ENCODE measurements around the gene TEX53.

Gene TEX53

GRCh38 chr9:114641967-114642366 lies 15.6 kb downstream of the TEX53 start:
- peaks cover 10% of the 10 kb centered on the region; the same call in 1 of the 2 replicates for H3K36me3 ChIP-seq (ENCODE audit: insufficient read depth, low read length)
- no peaks in the 10 kb centered on the region for H3K79me2 ChIP-seq (ENCODE audit: control insufficient read depth, insufficient read depth, low read length, unreplicated experiment)
- H3K27me3 ChIP-seq (ENCODE audit: insufficient read depth, low read length), result no peaks in the 10 kb centered on the region

GRCh38 chr9:114638404-114638803 lies 19.2 kb downstream of the TEX53 start:
- Histone ChIP-seq H3K4me1 (ENCODE audit: control insufficient read depth, insufficient read depth, low read length, unreplicated experiment) (no peaks in the 10 kb centered on the region), H3K79me2 (ENCODE audit: control insufficient read depth, insufficient read depth, low read length, unreplicated experiment) (no peaks in the 10 kb centered on the region), H2AFZ (ENCODE audit: low read length, unreplicated experiment) (no peak overlapping the region), H3K27me3 (ENCODE audit: insufficient read depth, low read length) (no peaks in the 10 kb centered on the region), H3K27ac (ENCODE audit: low read depth, low read length) (no peak overlapping the region), H3K36me3 (ENCODE audit: insufficient read depth, low read length) (no peaks in the 10 kb centered on the region), H3K4me3 (ENCODE audit: low read depth, low read length) (no peak overlapping the region)

More at GRCh38 chr9:114641967-114642366, 15.6 kb downstream of the TEX53 start:
- Histone ChIP-seq H3K4me1 (ENCODE audit: control insufficient read depth, insufficient read depth, low read length, unreplicated experiment) (no peaks in the 10 kb centered on the region), H3K27ac (ENCODE audit: low read depth, low read length) (no peak overlapping the region), H2AFZ (ENCODE audit: low read length, unreplicated experiment) (no peak overlapping the region), H3K4me3 (ENCODE audit: low read depth, low read length) (no peak overlapping the region)

- Histone ChIP-seq H3K4me3 (ENCODE audit: low read depth, low read length) (no peak overlapping the region), H3K36me3 (ENCODE audit: insufficient read depth, low read length) (no peaks in the 10 kb centered on the region), H3K27me3 (ENCODE audit: insufficient read depth, low read length) (no peaks in the 10 kb centered on the region), H2AFZ (ENCODE audit: low read length, unreplicated experiment) (no peak overlapping the region), H3K79me2 (ENCODE audit: control insufficient read depth, insufficient read depth, low read length, unreplicated experiment) (no peaks in the 10 kb centered on the region), H3K27ac (ENCODE audit: low read depth, low read length) (no peak overlapping the region), H3K4me1 (ENCODE audit: control insufficient read depth, insufficient read depth, low read length, unreplicated experiment) (no peaks in the 10 kb centered on the region)
Observed at GRCh38 chr9:114634387-114634786, 23.2 kb downstream of the TEX53 start.

GRCh38 chr9:114633438-114634089 lies 24.0 kb downstream of the TEX53 start:
- no peak overlapping the region for H3K4me3 ChIP-seq (ENCODE audit: low read depth, low read length)
- H3K36me3 ChIP-seq (ENCODE audit: insufficient read depth, low read length), result no peaks in the 10 kb centered on the region
- H3K4me1 ChIP-seq (ENCODE audit: control insufficient read depth, insufficient read depth, low read length, unreplicated experiment), result no peaks in the 10 kb centered on the region
- no peak overlapping the region for H2AFZ ChIP-seq (ENCODE audit: low read length, unreplicated experiment)
- no peaks in the 10 kb centered on the region for H3K79me2 ChIP-seq (ENCODE audit: control insufficient read depth, insufficient read depth, low read length, unreplicated experiment)
- no peak overlapping the region for H3K27ac ChIP-seq (ENCODE audit: low read depth, low read length)
- H3K27me3 ChIP-seq (ENCODE audit: insufficient read depth, low read length), result no peaks in the 10 kb centered on the region

GRCh38 chr9:114631166-114631565 lies 26.4 kb downstream of the TEX53 start:
- Histone ChIP-seq H3K4me1 (ENCODE audit: control insufficient read depth, insufficient read depth, low read length, unreplicated experiment) (no peaks in the 10 kb centered on the region), H2AFZ (ENCODE audit: low read length, unreplicated experiment) (no peak overlapping the region), H3K4me3 (ENCODE audit: low read depth, low read length) (no peak overlapping the region), H3K27me3 (ENCODE audit: insufficient read depth, low read length) (no peaks in the 10 kb centered on the region), H3K36me3 (ENCODE audit: insufficient read depth, low read length) (no peaks in the 10 kb centered on the region), H3K79me2 (ENCODE audit: control insufficient read depth, insufficient read depth, low read length, unreplicated experiment) (no peaks in the 10 kb centered on the region), H3K27ac (ENCODE audit: low read depth, low read length) (no peak overlapping the region)

- Histone ChIP-seq H3K36me3 (ENCODE audit: insufficient read depth, low read length) (no peaks in the 10 kb centered on the region), H2AFZ (ENCODE audit: low read length, unreplicated experiment) (no peak overlapping the region), H3K4me1 (ENCODE audit: control insufficient read depth, insufficient read depth, low read length, unreplicated experiment) (no peaks in the 10 kb centered on the region), H3K27me3 (ENCODE audit: insufficient read depth, low read length) (no peaks in the 10 kb centered on the region), H3K79me2 (ENCODE audit: control insufficient read depth, insufficient read depth, low read length, unreplicated experiment) (no peaks in the 10 kb centered on the region), H3K27ac (ENCODE audit: low read depth, low read length) (no peak overlapping the region), H3K4me3 (ENCODE audit: low read depth, low read length) (no peak overlapping the region)
Observed at GRCh38 chr9:114629563-114630090, 28.0 kb downstream of the TEX53 start.

- H3K79me2 ChIP-seq (ENCODE audit: control insufficient read depth, insufficient read depth, low read length, unreplicated experiment), result no peaks in the 10 kb centered on the region
- peaks cover 6% of the 10 kb centered on the region for H3K4me1 ChIP-seq (ENCODE audit: control insufficient read depth, insufficient read depth, low read length, unreplicated experiment)
- H2AFZ ChIP-seq (ENCODE audit: low read length, unreplicated experiment), result no peak overlapping the region
- H3K27ac ChIP-seq (ENCODE audit: low read depth, low read length), result no peak overlapping the region
- no peaks in the 10 kb centered on the region for H3K36me3 ChIP-seq (ENCODE audit: insufficient read depth, low read length)
- H3K27me3 ChIP-seq (ENCODE audit: insufficient read depth, low read length), result no peaks in the 10 kb centered on the region
- H3K4me3 ChIP-seq (ENCODE audit: low read depth, low read length), result no peak overlapping the region
Observed at GRCh38 chr9:114627553-114627952, 30.1 kb downstream of the TEX53 start.

GRCh38 chr9:114626415-114627020 lies 31.1 kb downstream of the TEX53 start:
- no peak overlapping the region for H2AFZ ChIP-seq (ENCODE audit: low read length, unreplicated experiment)
- H3K4me1 ChIP-seq (ENCODE audit: control insufficient read depth, insufficient read depth, low read length, unreplicated experiment), result peaks cover 17% of the 10 kb centered on the region
- H3K27me3 ChIP-seq (ENCODE audit: insufficient read depth, low read length), result no peaks in the 10 kb centered on the region
- no peaks in the 10 kb centered on the region for H3K79me2 ChIP-seq (ENCODE audit: control insufficient read depth, insufficient read depth, low read length, unreplicated experiment)
- no peak overlapping the region for H3K27ac ChIP-seq (ENCODE audit: low read depth, low read length)
- no peaks in the 10 kb centered on the region for H3K36me3 ChIP-seq (ENCODE audit: insufficient read depth, low read length)
- no peak overlapping the region for H3K4me3 ChIP-seq (ENCODE audit: low read depth, low read length)

- no peak overlapping the region for H2AFZ ChIP-seq (ENCODE audit: low read length, unreplicated experiment)
- H3K4me3 ChIP-seq (ENCODE audit: low read depth, low read length), result no peak overlapping the region
- H3K79me2 ChIP-seq (ENCODE audit: control insufficient read depth, insufficient read depth, low read length, unreplicated experiment), result no peaks in the 10 kb centered on the region
- H3K4me1 ChIP-seq (ENCODE audit: control insufficient read depth, insufficient read depth, low read length, unreplicated experiment), result peaks cover 18% of the 10 kb centered on the region
- H3K27ac ChIP-seq (ENCODE audit: low read depth, low read length), result no peak overlapping the region
- H3K27me3 ChIP-seq (ENCODE audit: insufficient read depth, low read length), result no peaks in the 10 kb centered on the region
- no peaks in the 10 kb centered on the region for H3K36me3 ChIP-seq (ENCODE audit: insufficient read depth, low read length)
Observed at GRCh38 chr9:114624677-114625076, 32.9 kb downstream of the TEX53 start.

GRCh38 chr9:114621975-114622609 lies 35.5 kb downstream of the TEX53 start:
- H3K79me2 ChIP-seq (ENCODE audit: control insufficient read depth, insufficient read depth, low read length, unreplicated experiment), result no peaks in the 10 kb centered on the region
- H3K4me1 ChIP-seq (ENCODE audit: control insufficient read depth, insufficient read depth, low read length, unreplicated experiment), result peaks cover 19% of the 10 kb centered on the region
- H3K27me3 ChIP-seq (ENCODE audit: insufficient read depth, low read length), result no peaks in the 10 kb centered on the region
- H2AFZ ChIP-seq (ENCODE audit: low read length, unreplicated experiment), result no peak overlapping the region
- no peak overlapping the region for H3K4me3 ChIP-seq (ENCODE audit: low read depth, low read length)
- no peaks in the 10 kb centered on the region; the same call in 1 of the 2 replicates for H3K36me3 ChIP-seq (ENCODE audit: insufficient read depth, low read length)
- H3K27ac ChIP-seq (ENCODE audit: low read depth, low read length), result no peak overlapping the region
